WTC11 (cell line): ENCODE results near the gene SYMPK.

Source experiments
- CREM ChIP-seq: sonication (generic); formaldehyde crosslinking; IDR thresholded peaks from 2 replicates; pipeline ENCODE4 v1.8.1; 2022; ENCODE audit warnings: mild to moderate bottlenecking, missing genetic modification reagents, moderate library complexity
- FOXP4 ChIP-seq: sonication (generic); formaldehyde crosslinking; IDR thresholded peaks from 2 replicates; pipeline ENCODE4 v1.8.0; 2022; ENCODE audit warnings: mild to moderate bottlenecking, missing genetic modification reagents
- JUN ChIP-seq: sonication (generic); formaldehyde crosslinking; IDR thresholded peaks from 2 replicates; pipeline ENCODE4 v1.8.0; 2023; ENCODE audit warnings: mild to moderate bottlenecking, missing genetic modification reagents
- MLX ChIP-seq: sonication (generic); formaldehyde crosslinking; IDR thresholded peaks from 2 replicates; pipeline ENCODE4 v1.8.1; 2023; ENCODE audit warnings: mild to moderate bottlenecking, missing genetic modification reagents, moderate library complexity
- NR1H2 ChIP-seq: sonication (generic); formaldehyde crosslinking; IDR thresholded peaks from 2 replicates; pipeline ENCODE4 v1.9.0; 2021; ENCODE audit warnings: mild to moderate bottlenecking, moderate library complexity, missing genetic modification reagents
- PREB ChIP-seq: sonication (generic); formaldehyde crosslinking; IDR thresholded peaks from 2 replicates; pipeline ENCODE4 v1.8.1; 2022; ENCODE audit warnings: mild to moderate bottlenecking, missing genetic modification reagents, moderate library complexity, borderline replicate concordance
- SMAD3 ChIP-seq: sonication (generic); formaldehyde crosslinking; IDR thresholded peaks from 2 replicates; pipeline ENCODE4 v1.8.0; 2022; ENCODE audit warnings: missing genetic modification reagents, mild to moderate bottlenecking, borderline replicate concordance
- USF2 ChIP-seq: sonication (generic); formaldehyde crosslinking; IDR thresholded peaks from 2 replicates; pipeline ENCODE4 v1.8.1; 2023; ENCODE audit warnings: mild to moderate bottlenecking, missing genetic modification reagents, moderate library complexity
- ZNF317 ChIP-seq: sonication (generic); formaldehyde crosslinking; IDR thresholded peaks from 2 replicates; pipeline ENCODE4 v1.8.1; 2023; ENCODE audit warnings: low read depth, mild to moderate bottlenecking, moderate library complexity, missing genetic modification reagents, borderline replicate concordance
- TF ChIP-seq, protein P1 (sequence below): fragments of 200-600 bp; IDR thresholded peaks from 2 replicates; pipeline ENCODE4 v1.8.0; 2022; ENCODE audit warnings: antibody characterized with exemption

- TF ChIP-seq, protein P1, sequence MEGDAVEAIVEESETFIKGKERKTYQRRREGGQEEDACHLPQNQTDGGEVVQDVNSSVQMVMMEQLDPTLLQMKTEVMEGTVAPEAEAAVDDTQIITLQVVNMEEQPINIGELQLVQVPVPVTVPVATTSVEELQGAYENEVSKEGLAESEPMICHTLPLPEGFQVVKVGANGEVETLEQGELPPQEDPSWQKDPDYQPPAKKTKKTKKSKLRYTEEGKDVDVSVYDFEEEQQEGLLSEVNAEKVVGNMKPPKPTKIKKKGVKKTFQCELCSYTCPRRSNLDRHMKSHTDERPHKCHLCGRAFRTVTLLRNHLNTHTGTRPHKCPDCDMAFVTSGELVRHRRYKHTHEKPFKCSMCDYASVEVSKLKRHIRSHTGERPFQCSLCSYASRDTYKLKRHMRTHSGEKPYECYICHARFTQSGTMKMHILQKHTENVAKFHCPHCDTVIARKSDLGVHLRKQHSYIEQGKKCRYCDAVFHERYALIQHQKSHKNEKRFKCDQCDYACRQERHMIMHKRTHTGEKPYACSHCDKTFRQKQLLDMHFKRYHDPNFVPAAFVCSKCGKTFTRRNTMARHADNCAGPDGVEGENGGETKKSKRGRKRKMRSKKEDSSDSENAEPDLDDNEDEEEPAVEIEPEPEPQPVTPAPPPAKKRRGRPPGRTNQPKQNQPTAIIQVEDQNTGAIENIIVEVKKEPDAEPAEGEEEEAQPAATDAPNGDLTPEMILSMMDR: no peak
- TF ChIP-seq SMAD3 (CRISPR knock-in tag) (no peak), MLX (CRISPR knock-in tag) (0 out of 2 replicates have a peak, but pooled peaks have one; percentile 55), CREM (no peak; the same call in 1 of the 2 replicates), USF2 (no peak), ZNF317 (CRISPR knock-in tag) (0 out of 2 replicates have a peak, but pooled peaks have one; percentile 20), PREB (no peak), NR1H2 (CRISPR knock-in tag) (no peak), JUN (no peak), FOXP4 (no peak)
These were observed 94.9 kb downstream of the SYMPK start for GRCh38 chr19:45767881-45768654.
